K562 (cell line): Measurements from ENCODE around the gene ATP6V1G2. TPM values are rescaled to one million over a fixed set of nuclear protein-coding genes. Genes with fewer than 3 reads are reported as not detected.

Experiments
- DPF2 ChIP-seq: fragments of 450-650 bp; IDR thresholded peaks from 2 replicates; pipeline ENCODE4 v1.6.1; 2016
- EP400 ChIP-seq: fragments of 450-650 bp; IDR thresholded peaks from 2 replicates; pipeline ENCODE4 v1.6.1; 2017; ENCODE audit warnings: antibody characterized with exemption, mild to moderate bottlenecking, moderate library complexity
- ETV5 ChIP-seq: sonication (generic); formaldehyde crosslinking; IDR thresholded peaks from 2 replicates; pipeline ENCODE4 v1.4.0; 2020; ENCODE audit warnings: low read depth, mild to moderate bottlenecking, missing genetic modification reagents
- GATA2 ChIP-seq: sonication (generic); formaldehyde crosslinking; IDR thresholded peaks from 2 replicates; pipeline ENCODE4 v1.4.0; 2020; ENCODE audit warnings: mild to moderate bottlenecking, missing genetic modification reagents
- KLF16 ChIP-seq: IDR thresholded peaks from 2 replicates; pipeline ENCODE4 v1.6.1; 2016; ENCODE audit warnings: antibody characterized with exemption
- POLR2G ChIP-seq: fragments of 200-400 bp; formaldehyde crosslinking; IDR thresholded peaks from 2 replicates; pipeline ENCODE4 v1.6.1; 2017; ENCODE audit warnings: low read depth, mild to moderate bottlenecking, antibody characterized with exemption, low read length, moderate library complexity
- PTTG1 ChIP-seq: fragments of 450-650 bp; IDR thresholded peaks from 2 replicates; pipeline ENCODE4 v1.6.1; 2016; ENCODE audit warnings: low read depth, mild to moderate bottlenecking, missing genetic modification characterization, missing compliant biosample characterization
- RERE ChIP-seq: sonication (generic); formaldehyde crosslinking; IDR thresholded peaks from 2 replicates; pipeline ENCODE4 v1.8.0; 2023; ENCODE audit warnings: missing genetic modification reagents, mild to moderate bottlenecking, borderline replicate concordance
- SNIP1 ChIP-seq: fragments of 450-650 bp; IDR thresholded peaks from 2 replicates; pipeline ENCODE4 v1.7.1; 2017; ENCODE audit warnings: low read depth, mild to moderate bottlenecking
- SPI1 ChIP-seq: IDR thresholded peaks from 2 replicates; pipeline ENCODE4 v1.6.1; 2011; ENCODE audit warnings: low read depth, low read length, control low read depth, borderline replicate concordance
- TCF3 ChIP-seq: sonication (generic); formaldehyde crosslinking; IDR thresholded peaks from 2 replicates; pipeline ENCODE4 v1.4.0; 2020; ENCODE audit warnings: mild to moderate bottlenecking, missing genetic modification reagents
- TCFL5 ChIP-seq: fragments of 250-450 bp; sonication (Bioruptor Pico); conservative IDR thresholded peaks from 2 replicates; pipeline ENCODE4 v1.6.1; 2021; ENCODE audit warnings: mild to moderate bottlenecking, moderate library complexity, matching md5 sums
- ZKSCAN8 ChIP-seq: fragments of 200-800 bp; sonication (Bioruptor generic); IDR thresholded peaks from 2 replicates; pipeline ENCODE4 v1.6.1; 2016; ENCODE audit warnings: missing genetic modification characterization, missing compliant biosample characterization
- ZMIZ1 ChIP-seq, 2 experiments: fragments of 150-350 bp in 1 of 2; IDR thresholded peaks; 2 replicates each; pipeline ENCODE4 v1.6.1; 2012 to 2016; ENCODE audit warnings: low read depth in 2 of 2, low read length in 2 of 2, mild to moderate bottlenecking in 1 of 2, moderate library complexity in 1 of 2
- ZNF239 ChIP-seq: fragments of 250-450 bp; sonication (Bioruptor Pico); IDR thresholded peaks from 2 replicates; pipeline ENCODE4 v1.4.0; 2020; ENCODE audit warnings: mild to moderate bottlenecking
- ZNF512 ChIP-seq: IDR thresholded peaks from 2 replicates; pipeline ENCODE4 v1.6.1; 2016; ENCODE audit warnings: missing genetic modification characterization, missing compliant biosample characterization
- polyA plus RNA-seq, 8 experiments: library from polyadenylated mRNA; depleted of rRNA in 4 of 8; stranded (reverse) in 5 of 8; unstranded in 3 of 8; fragments of >200 nt; fragmentation: Nextera tagmentation in 2 of 8; fragmentation: Illumina TruSeq in 1 of 8; extraction: Ambion mirVana in 2 of 8; extraction: Trizol in 1 of 8; gene quantifications; 2 replicates each; pipeline versions ENCODE4 v1.2.1 to v1.2.3, GENCODE V29; 2011 to 2014; ENCODE audit warnings: inconsistent platforms in 1 of 8, missing spikeins in 1 of 8
- total RNA-seq, 7 experiments: library from RNA; depleted of rRNA in 6 of 7; stranded (reverse); fragments of >200 nt in 6 of 7; fragmentation: Illumina TruSeq in 2 of 7; extraction: Trizol in 2 of 7; gene quantifications; 2 replicates each; pipeline versions ENCODE4 v1.2.1 to v1.2.3, GENCODE V29; 2011 to 2021; ENCODE audit warnings: low replicate concordance in 1 of 7

ATP6V1G2 gene
- total and polyA plus RNA-seq, 9 of the 15 experiments (the other 6 are each of a cell fraction or from before 2014, with no cell fraction given) = 0.14 to 1.5 (median 0.33) TPM

- TF ChIP-seq ZNF512 (tag) (no peak), SNIP1 (no peak), ETV5 (CRISPR knock-in tag) (peak; percentile 73; the same call in 1 of the 2 replicates), ZNF239 (CRISPR knock-in tag) (peak; percentile 63), SPI1 (peak; percentile 72), KLF16 (no peak), POLR2G (no peak), ZMIZ1 (IDR thresholded peaks at IDR 0.05; ENCODE audit: low read depth in 2 of 2, low read length in 2 of 2) (0 out of 4 replicates have a peak, but pooled peaks of 1 of the 2 experiments have one; percentile 47), TCF3 (CRISPR knock-in tag) (peak; percentile 55), DPF2 (peak; percentile 79), EP400 (peak; percentile 58), RERE (0 out of 2 replicates have a peak, but pooled peaks have one; percentile 2), GATA2 (no peak), ZKSCAN8 (CRISPR knock-in tag) (peak; percentile 71), TCFL5 (CRISPR knock-in tag) (no peak), PTTG1 (tag) (no peak)
Observed at GRCh38 chr6:31559958-31560696, 13.7 kb upstream of the ATP6V1G2 start (continued).
